Endothelial cell of umbilical vein (primary cell): ENCODE measurements around the gene SLC10A4. TPM values are rescaled to one million over a fixed set of nuclear protein-coding genes. Genes with fewer than 3 reads are reported as not detected.

ENCODE experiments used
- BruUV-seq: library from RNA; stranded (reverse); fragments of 400-500 nt; replicated peaks from 2 replicates; lab custom pipeline; 2021; lab: Mats Ljungman, UMichigan
- CTCF ChIA-PET: fragments of 300-600, 350-600 bp; sonication (Branson Sonifier 250); formaldehyde crosslinking; loops from one replicate; lab custom pipeline; 2021; ENCODE audit warnings: antibody characterized with exemption, inconsistent platforms; lab: Charles Lee
- POLR2A ChIA-PET: fragments of 300-600, 350-600 bp; sonication (Branson Sonifier 250); formaldehyde crosslinking; loops from one replicate; lab custom pipeline; 2021; ENCODE audit warnings: antibody characterized with exemption, inconsistent platforms; lab: Charles Lee
- DNase-seq: peaks from one replicate; pipeline ENCODE4 v3.0.0-alpha.2; 2011; ENCODE audit warnings: low read depth, low spot score
- FAIRE-seq: peaks from 2 replicates; lab custom pipeline; 2011; peaks lifted over from hg19 to GRCh38; lab: Jason Lieb, UNC
- H2AFZ ChIP-seq: 2 replicates; pipeline ENCODE4 v1.6.0; 2012; ENCODE audit warnings: low read depth, low read length, control low read depth, inconsistent platforms
- H3K27ac ChIP-seq: 2 replicates; pipeline ENCODE4 v1.5.1; 2011; ENCODE audit warnings: low read depth, mild to moderate bottlenecking, control low read depth, low read length, moderate library complexity; ENCODE audit not compliant: insufficient read depth
- H3K27me3 ChIP-seq, 2 experiments: 2 replicates each; pipeline versions ENCODE4 v1.6.0 to v1.6.1; 2011; ENCODE audit warnings: low read length in 2 of 2, mixed read lengths in 1 of 2; ENCODE audit not compliant: control insufficient read depth in 2 of 2, insufficient read depth in 2 of 2
- H3K36me3 ChIP-seq, 2 experiments: 2 replicates in 1 of 2; 3 replicates in 1 of 2; pipeline ENCODE4 v1.5.1; 2011; ENCODE audit warnings: low read length in 2 of 2, mild to moderate bottlenecking in 1 of 2, moderate library complexity in 1 of 2; ENCODE audit not compliant: control insufficient read depth in 2 of 2, insufficient read depth in 2 of 2; ENCODE audit errors: extremely low read depth in 1 of 2
- H3K4me1 ChIP-seq: 3 replicates; pipeline ENCODE4 v1.5.1; 2011; ENCODE audit warnings: mild to moderate bottlenecking, low read length; ENCODE audit not compliant: control insufficient read depth, insufficient read depth; ENCODE audit errors: extremely low read depth
- H3K4me2 ChIP-seq: 2 replicates; pipeline ENCODE4 v1.6.1; 2011; ENCODE audit warnings: low read length, control low read depth, mixed read lengths; ENCODE audit not compliant: insufficient read depth
- H3K4me3 ChIP-seq, 3 experiments: fragments of 200-600 bp in 1 of 3; sonication (generic), shearing (Covaris generic) in 1 of 3; replicated peaks in 1 of 3; 2 replicates each; pipeline ENCODE4 v1.5.1; 2011 to 2016; ENCODE audit warnings: control low read depth in 3 of 3, low read length in 3 of 3, mild to moderate bottlenecking in 2 of 3, inconsistent platforms in 1 of 3, low read depth in 1 of 3, moderate library complexity in 1 of 3; ENCODE audit not compliant: insufficient read depth in 1 of 3
- H3K79me2 ChIP-seq: 2 replicates; pipeline ENCODE4 v1.6.0; 2012; ENCODE audit warnings: low read length, inconsistent platforms; ENCODE audit not compliant: control insufficient read depth, insufficient read depth
- H3K9ac ChIP-seq: replicated peaks from 2 replicates; pipeline ENCODE3; 2011; ENCODE audit warnings: low read length, control low read depth; ENCODE audit not compliant: insufficient read depth; ENCODE audit errors: extremely low read depth
- H3K9me1 ChIP-seq: replicated peaks from 3 replicates; pipeline ENCODE4 v1.6.0; 2011; ENCODE audit warnings: mild to moderate bottlenecking, low read length; ENCODE audit not compliant: control insufficient read depth, insufficient read depth; ENCODE audit errors: extremely low read depth
- H3K9me3 ChIP-seq: replicated peaks from 2 replicates; pipeline ENCODE4 v1.5.1; 2012; ENCODE audit warnings: low read length, inconsistent platforms; ENCODE audit not compliant: control insufficient read depth, insufficient read depth
- H4K20me1 ChIP-seq: replicated peaks from 2 replicates; pipeline ENCODE3; 2011; ENCODE audit warnings: mild to moderate bottlenecking, low read length; ENCODE audit not compliant: control insufficient read depth, insufficient read depth; ENCODE audit errors: extremely low read depth
- EZH2 ChIP-seq: IDR thresholded peaks from 2 replicates; pipeline ENCODE4 v1.6.1; 2012; ENCODE audit warnings: borderline replicate concordance, low read depth, mild to moderate bottlenecking, moderate library complexity, low read length, inconsistent platforms; ENCODE audit not compliant: severe bottlenecking
- FOS ChIP-seq: IDR thresholded peaks from 2 replicates; pipeline ENCODE4 v1.6.1; 2011; ENCODE audit warnings: mild to moderate bottlenecking, low read length, moderate library complexity, borderline replicate concordance; ENCODE audit not compliant: insufficient read depth
- GATA2 ChIP-seq: IDR thresholded peaks from 2 replicates; pipeline ENCODE4 v1.7.0; 2011; ENCODE audit warnings: low read depth, mild to moderate bottlenecking, moderate library complexity, mixed read lengths, low read length; ENCODE audit not compliant: insufficient read length, insufficient read depth
- JUN ChIP-seq: IDR thresholded peaks from 2 replicates; pipeline ENCODE4 v1.6.1; 2011; ENCODE audit warnings: borderline replicate concordance, low read depth; ENCODE audit not compliant: insufficient read length, insufficient read depth
- MYC ChIP-seq: IDR thresholded peaks from one replicate; pipeline ENCODE4 v1.6.1; 2011; ENCODE audit warnings: mild to moderate bottlenecking, low read depth, low read length
- POLR2A ChIP-seq: IDR thresholded peaks from 2 replicates; pipeline ENCODE4 v1.6.1; 2012; ENCODE audit warnings: low read depth, mild to moderate bottlenecking, control low read depth, low read length
- POLR2AphosphoS5 ChIP-seq: IDR thresholded peaks from 2 replicates; pipeline ENCODE4 v1.6.1; 2012; ENCODE audit warnings: low read depth, mild to moderate bottlenecking, control low read depth, low read length, moderate library complexity; ENCODE audit not compliant: insufficient read depth
- dilution Hi-C: fragments of 300-500 bp; cut with MboI; formaldehyde crosslinking; loops from one replicate; pipeline ENCODE4 v1.15.0; 2019; ENCODE audit warnings: low sequenced_read_pairs; ENCODE audit not compliant: extremely low pct_ligation_motif_present
- intact Hi-C: fragments of 100-400 bp; cut with micrococcal nuclease; formaldehyde crosslinking; loops from one replicate; pipeline ENCODE4 v1.10.0; 2022
- polyA plus RNA-seq, 4 experiments: library from polyadenylated mRNA; depleted of rRNA in 3 of 4; stranded (reverse) in 3 of 4; unstranded in 1 of 4; fragments of >200 nt; gene quantifications; 2 replicates each; pipeline versions ENCODE4 v1.2.1 to v1.2.3, GENCODE V29; 2011 to 2012; ENCODE audit warnings: missing spikeins in 1 of 4
- total RNA-seq: library from RNA; stranded (reverse); gene quantifications from 2 replicates; pipeline ENCODE4 v1.2.3, GENCODE V29; 2021
- TF ChIP-seq, protein P1 (sequence below): IDR thresholded peaks from 2 replicates; pipeline ENCODE4 v1.6.1; 2011; ENCODE audit not compliant: insufficient read depth, insufficient read length
- TF ChIP-seq, protein P2 (sequence below), 2 donors: IDR thresholded peaks; 1 replicate in 1 of 2; 2 replicates in 1 of 2; pipeline ENCODE4 v1.5.1; 2011; ENCODE audit warnings: low read length in 2 of 2, mild to moderate bottlenecking in 2 of 2, moderate library complexity in 2 of 2, control low read depth in 1 of 2, inconsistent platforms in 1 of 2, low read depth in 1 of 2; ENCODE audit not compliant: insufficient read depth in 1 of 2; ENCODE audit errors: extremely low read depth in 1 of 2

SLC10A4 gene
- total and polyA plus RNA-seq, 2 donors (not counting 3 experiments of a cell fraction or from before 2014, with no cell fraction given) = 0.06 TPM; not detected in 1

DNA sequence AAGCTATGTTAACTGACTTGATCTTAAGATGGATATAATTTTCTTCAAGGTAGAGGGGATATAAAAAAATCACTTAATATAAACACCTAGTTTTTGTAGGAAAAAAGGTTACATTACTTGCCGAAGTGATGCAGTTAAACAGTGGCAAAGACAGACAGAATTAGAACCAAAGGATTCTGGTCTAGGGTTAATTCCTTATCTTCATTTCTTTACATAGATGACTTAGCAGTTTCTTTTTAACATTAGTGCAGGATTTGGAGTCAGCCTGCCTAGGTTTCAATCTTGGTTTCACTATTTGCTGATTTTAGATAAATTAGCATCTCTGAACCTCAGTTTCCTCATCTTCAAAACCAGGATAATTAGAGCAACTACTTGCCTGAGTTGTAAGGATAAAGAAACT, 21.2 kb downstream of the SLC10A4 start:
- DNase-seq (no peak), FAIRE-seq (no peak)
- BruUV-seq = no TSS peak
- POLR2A ChIA-PET = no interaction called here
- TF ChIP-seq, protein P1, sequence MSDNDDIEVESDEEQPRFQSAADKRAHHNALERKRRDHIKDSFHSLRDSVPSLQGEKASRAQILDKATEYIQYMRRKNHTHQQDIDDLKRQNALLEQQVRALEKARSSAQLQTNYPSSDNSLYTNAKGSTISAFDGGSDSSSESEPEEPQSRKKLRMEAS = no peak
- TF ChIP-seq, protein P2, sequence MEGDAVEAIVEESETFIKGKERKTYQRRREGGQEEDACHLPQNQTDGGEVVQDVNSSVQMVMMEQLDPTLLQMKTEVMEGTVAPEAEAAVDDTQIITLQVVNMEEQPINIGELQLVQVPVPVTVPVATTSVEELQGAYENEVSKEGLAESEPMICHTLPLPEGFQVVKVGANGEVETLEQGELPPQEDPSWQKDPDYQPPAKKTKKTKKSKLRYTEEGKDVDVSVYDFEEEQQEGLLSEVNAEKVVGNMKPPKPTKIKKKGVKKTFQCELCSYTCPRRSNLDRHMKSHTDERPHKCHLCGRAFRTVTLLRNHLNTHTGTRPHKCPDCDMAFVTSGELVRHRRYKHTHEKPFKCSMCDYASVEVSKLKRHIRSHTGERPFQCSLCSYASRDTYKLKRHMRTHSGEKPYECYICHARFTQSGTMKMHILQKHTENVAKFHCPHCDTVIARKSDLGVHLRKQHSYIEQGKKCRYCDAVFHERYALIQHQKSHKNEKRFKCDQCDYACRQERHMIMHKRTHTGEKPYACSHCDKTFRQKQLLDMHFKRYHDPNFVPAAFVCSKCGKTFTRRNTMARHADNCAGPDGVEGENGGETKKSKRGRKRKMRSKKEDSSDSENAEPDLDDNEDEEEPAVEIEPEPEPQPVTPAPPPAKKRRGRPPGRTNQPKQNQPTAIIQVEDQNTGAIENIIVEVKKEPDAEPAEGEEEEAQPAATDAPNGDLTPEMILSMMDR (IDR thresholded peaks at IDR 0.05; ENCODE audit: extremely low read depth in 1 of 2, insufficient read depth in 1 of 2, low read depth in 1 of 2, low read length in 2 of 2) = no peak
- no peak for TF ChIP-seq FOS
- TF ChIP-seq GATA2 = no peak
- TF ChIP-seq MYC = no peak
- no peak for TF ChIP-seq JUN
- TF ChIP-seq POLR2A = no peak
- TF ChIP-seq POLR2AphosphoS5 = no peak
- no peak for TF ChIP-seq EZH2
- H3K4me2 ChIP-seq = no peak overlapping the region
- dilution Hi-C loops (no loop called here), intact Hi-C loops (no loop called here)
- no peaks in the 10 kb centered on the region for H3K27me3 ChIP-seq
- no peak overlapping the region for H2AFZ ChIP-seq
- no peaks in the 10 kb centered on the region for H4K20me1 ChIP-seq
- H3K9ac ChIP-seq = no peak overlapping the region
- H3K36me3 ChIP-seq = peaks cover 5 to 13% of the 10 kb centered on the region in 2 experiments
- CTCF ChIA-PET = interaction anchor here (1.0 to 1.3 kb wide), 2 partner anchors 9 to 11 kb away, joined by 3 read pairs; no protein-coding TSS in a partner anchor
- no peaks in the 10 kb centered on the region for H3K9me3 ChIP-seq
- H3K4me1 ChIP-seq = no peaks in the 10 kb centered on the region
- no peak overlapping the region for H3K4me3 ChIP-seq
- H3K27ac ChIP-seq = no peak overlapping the region
- H3K79me2 ChIP-seq = no peaks in the 10 kb centered on the region
- H3K9me1 ChIP-seq = no peaks in the 10 kb centered on the region
